Measurements from ENCODE around the gene PSPH. TPM values are rescaled to one million over a fixed set of nuclear protein-coding genes. Genes with fewer than 3 reads are reported as not detected.
"Not testable (repeated sequence)": the region's sequence is repeated elsewhere in the genome, so short reads cannot be mapped to it uniquely, and the experiment has no call there.

The PSPH gene
- total RNA-seq, result 28.9 TPM

GRCh38 chr7:56051339-56052191 is at the start of gene PSPH, which contains the start of gene CCT6A:
PSPH (minus strand) TSS chr7:56051444; CDS start chr7:56021212, 30,232 bp downstream.
CCT6A (plus strand) TSS chr7:56051765; CDS start chr7:56051849, 84 bp downstream.
- no peak for FAIRE-seq
- peak; percentile 97 to 98 for DNase-seq (ENCODE audit: low spot score in 2 of 2)

- DNase-seq (ENCODE audit: low spot score in 2 of 2) (no peak), FAIRE-seq (no peak)
These were observed 48.4 kb upstream of the PSPH start for GRCh38 chr7:56099653-56100052.

GRCh38 chr7:56098187-56099008 is 47.2 kb upstream of the PSPH start:
- not testable (repeated sequence) for DNase-seq (ENCODE audit: low spot score in 2 of 2); FAIRE-seq

- FAIRE-seq (no peak), DNase-seq (ENCODE audit: low spot score in 2 of 2) (no peak)
These were observed 46.5 kb upstream of the PSPH start for GRCh38 chr7:56097700-56098099.

DNA sequence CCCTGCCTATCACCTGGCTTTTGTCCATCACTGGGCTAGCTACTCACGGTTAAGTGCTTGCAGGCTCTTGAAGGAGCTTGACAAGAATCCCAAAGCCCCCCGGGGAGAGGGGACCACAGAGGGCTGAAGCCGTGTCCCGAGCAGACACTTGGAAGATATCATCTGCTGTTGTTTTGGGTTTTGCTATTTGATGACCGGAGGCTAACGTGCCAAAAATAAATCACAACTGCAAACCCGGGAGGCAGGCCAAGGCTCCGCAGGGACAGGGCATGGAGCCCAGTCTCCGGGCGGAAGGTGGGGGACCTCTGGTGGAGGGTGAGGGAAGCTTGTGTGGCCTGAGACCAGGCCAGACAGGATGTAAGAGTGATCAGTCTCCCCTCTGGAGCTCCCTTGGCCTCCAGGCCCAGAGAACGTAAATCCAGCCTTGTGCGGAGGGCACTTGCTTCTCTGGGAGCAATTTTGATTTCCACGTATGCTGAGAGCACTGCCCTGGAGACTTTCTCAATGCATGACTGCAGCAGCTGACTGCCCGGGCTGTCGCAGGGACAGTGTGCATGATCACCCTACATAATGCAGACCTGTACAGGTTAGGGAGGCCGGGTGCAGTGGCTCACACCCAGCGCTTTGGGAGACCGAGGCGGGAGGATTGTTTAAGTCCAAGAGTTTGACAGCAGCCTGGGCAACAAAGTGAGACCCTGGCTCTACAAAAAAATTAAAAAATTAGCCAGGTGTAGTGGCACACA is 41.7 kb upstream of the PSPH start, which contains the start of gene PHKG1:
TSS of gene PHKG1 (minus strand) at position 164 of the 743 bp plus-strand sequence. CDS start 4,011 bp downstream, outside the sequence.
- FAIRE-seq (no peak), DNase-seq (ENCODE audit: low spot score in 2 of 2) (peak; percentile 51 to 72)

DNA sequence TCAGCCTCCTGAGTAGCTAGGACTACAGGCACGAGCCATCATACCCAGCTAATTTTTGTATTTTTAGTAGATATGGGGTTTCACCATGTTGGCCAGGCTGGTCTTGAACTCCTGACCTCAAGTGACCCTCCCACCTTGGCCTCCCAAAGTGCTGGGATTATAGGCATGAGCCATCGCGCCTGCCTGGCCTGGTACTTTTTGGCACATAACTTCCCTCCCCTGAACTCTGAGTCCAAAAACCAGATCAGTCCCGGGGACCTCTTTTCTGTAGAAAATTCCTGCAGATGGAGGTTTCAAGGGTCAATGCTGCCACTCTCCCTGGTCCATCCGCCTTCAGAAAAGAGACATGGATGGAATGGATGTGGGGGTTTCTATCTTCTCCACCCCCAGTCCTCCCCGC is 41.1 kb upstream of the PSPH start:
- FAIRE-seq; DNase-seq (ENCODE audit: low spot score in 2 of 2): not testable (repeated sequence)

GRCh38 chr7:56091591-56091990 is 40.3 kb upstream of the PSPH start:
- DNase-seq (ENCODE audit: low spot score in 2 of 2) (no peak), FAIRE-seq (no peak)

GRCh38 chr7:56087445-56087844 is 36.2 kb upstream of the PSPH start:
- DNase-seq (ENCODE audit: low spot score in 2 of 2), result no peak
- FAIRE-seq, result no peak

DNA sequence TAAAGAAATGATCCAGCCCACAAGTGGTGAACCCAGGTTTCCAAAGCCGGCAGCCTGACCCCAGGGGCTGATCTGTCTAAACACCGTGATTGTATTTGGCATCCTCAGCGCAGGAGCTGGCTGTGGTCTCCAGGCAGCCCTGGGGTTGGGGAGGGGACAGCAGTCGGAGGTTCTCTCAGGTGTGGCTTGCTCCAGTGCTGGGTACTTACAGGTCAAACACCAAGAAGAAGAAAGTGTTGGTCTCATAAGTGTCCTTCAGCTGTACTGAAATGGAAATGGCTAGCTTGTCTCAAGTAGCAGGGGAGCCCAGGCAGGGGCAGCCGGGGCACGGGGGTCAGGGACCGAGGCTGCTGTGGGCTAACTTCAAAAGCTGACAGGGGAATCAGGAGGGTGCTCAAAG is 35.5 kb upstream of the PSPH start:
- DNase-seq (ENCODE audit: low spot score in 2 of 2) (no peak), FAIRE-seq (no peak)

DNA sequence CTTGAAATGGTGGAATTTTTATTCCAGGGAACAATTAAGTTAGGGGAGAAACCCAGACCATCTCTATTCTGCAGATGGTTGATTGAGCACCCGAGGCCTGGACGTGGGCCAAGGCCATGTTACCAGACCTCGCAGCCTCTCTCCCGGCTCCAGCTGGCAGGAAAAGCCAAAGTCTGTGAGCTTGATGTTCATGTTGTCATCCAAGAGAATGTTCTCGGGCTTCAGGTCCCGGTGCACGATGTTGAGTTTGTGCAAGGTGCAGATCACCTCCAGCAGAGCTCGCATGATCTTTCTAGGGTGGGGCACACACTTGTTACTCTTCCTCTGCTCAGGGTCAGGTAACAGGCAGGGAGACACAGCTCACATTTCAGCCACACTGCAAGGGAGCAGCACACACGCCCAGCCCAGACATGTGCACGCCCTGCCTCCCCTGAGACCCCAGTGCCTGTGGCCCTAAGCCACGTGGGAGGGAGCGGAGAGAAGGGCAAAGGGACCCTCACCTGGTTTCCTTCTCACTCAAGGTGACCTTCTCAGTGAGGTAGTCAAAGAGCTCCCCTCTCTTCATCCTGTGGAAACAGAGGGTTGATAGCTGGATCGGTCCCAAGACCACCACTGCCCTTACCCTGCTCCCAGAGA is 32.0 kb upstream of the PSPH start:
- FAIRE-seq (no peak), DNase-seq (ENCODE audit: low spot score in 2 of 2) (no peak)

- no peak for DNase-seq (ENCODE audit: low spot score in 2 of 2)
- no peak for FAIRE-seq
These were observed 30.5 kb upstream of the PSPH start for GRCh38 chr7:56081626-56082340.

DNA sequence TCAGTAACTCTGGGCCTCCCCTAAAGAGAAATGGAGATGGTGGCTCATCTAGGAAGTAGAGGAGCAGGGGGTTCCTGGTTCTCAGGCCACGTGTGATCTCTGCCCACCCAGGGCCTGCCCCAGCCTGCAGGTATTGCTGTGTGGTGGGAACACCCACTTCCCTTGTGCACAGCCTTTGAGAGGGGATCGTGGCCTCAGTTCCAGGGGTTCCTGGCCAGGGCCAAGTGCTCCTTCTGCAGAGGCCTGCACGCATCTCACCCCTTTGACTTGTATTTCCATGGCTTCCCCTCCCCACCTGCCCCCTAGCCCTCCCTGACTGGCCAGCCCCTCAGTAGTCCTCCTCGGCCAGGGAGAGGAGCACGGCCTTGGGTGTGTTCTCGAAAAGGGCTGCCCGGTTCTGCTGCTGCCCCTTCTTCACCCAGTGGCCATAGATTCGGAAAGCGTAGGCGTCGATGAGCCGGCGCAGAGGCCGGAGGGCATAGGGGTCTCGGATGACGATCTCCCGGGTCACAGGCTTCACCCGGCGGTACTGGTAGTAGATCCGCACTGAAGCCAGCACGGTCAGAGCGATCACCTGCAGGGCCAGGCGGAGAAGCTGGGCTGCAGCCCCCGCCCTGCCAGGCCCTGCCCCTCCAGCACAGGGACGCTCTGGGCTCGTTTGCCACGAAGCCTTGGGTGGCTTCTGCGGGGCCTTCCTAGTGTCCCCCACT is 29.6 kb upstream of the PSPH start:
- not testable (repeated sequence) for DNase-seq (ENCODE audit: low spot score in 2 of 2); FAIRE-seq

GRCh38 chr7:56079450-56080185 is 28.4 kb upstream of the PSPH start:
- no peak for FAIRE-seq
- DNase-seq (ENCODE audit: low spot score in 2 of 2), result peak; percentile 47 to 67

DNA sequence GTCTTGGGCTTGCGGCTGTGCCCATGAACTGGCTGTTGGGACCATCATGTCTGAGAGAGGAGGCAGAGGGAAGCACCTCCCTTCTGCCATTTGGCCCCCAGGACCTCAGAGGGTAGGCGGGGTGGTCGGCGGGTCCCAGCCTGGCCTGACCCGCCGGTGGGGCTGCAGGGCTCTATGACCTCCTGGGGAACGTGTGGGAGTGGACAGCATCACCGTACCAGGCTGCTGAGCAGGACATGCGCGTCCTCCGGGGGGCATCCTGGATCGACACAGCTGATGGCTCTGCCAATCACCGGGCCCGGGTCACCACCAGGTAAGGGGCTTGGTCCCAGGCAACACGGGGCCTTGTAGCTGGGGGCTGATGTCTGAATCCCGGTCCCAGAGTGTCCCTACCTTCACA is 27.0 kb upstream of the PSPH start:
- FAIRE-seq (no peak), DNase-seq (ENCODE audit: low spot score in 2 of 2) (no peak)

DNA sequence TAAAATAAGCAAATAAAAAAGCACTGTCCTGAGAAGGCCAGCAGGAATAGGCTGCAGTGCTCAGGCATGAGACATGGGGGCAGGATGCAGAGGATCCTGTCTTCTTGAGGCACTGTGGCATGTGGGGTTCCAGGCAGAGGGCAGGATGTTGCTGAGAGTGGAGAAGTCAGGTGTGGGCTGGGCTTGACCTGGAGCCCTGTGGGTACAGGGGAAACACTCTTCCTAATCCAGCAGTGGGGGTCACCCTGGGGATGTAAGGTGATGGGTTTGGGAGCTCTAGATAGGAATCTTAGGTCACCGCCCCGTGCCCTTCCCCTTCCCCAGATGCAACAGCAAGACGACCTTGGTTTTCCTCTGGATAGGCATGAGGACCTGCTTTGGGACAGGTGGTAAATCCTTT is 26.4 kb upstream of the PSPH start:
- DNase-seq (ENCODE audit: low spot score in 2 of 2) (no peak), FAIRE-seq (no peak)

DNA sequence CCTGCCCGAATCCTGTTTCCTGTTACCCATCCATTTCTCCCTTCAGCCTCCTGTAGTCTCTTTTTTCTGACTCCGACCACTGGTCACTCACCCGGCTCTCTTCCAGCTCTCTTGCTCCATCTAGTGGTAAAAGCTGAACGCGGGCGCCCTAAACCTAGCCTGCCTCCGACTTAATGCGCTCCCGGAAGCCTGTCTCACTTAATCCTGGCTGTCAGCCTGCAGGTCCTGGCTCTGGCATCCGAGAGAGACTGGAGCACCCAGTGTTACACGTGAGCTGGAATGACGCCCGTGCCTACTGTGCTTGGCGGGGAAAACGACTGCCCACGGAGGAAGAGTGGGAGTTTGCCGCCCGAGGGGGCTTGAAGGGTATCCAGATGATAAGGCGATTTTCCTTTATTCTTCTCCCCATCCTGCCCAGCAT is 23.1 kb upstream of the PSPH start:
- DNase-seq (ENCODE audit: low spot score in 2 of 2), result peak; percentile 43 to 62
- no peak for FAIRE-seq

DNA sequence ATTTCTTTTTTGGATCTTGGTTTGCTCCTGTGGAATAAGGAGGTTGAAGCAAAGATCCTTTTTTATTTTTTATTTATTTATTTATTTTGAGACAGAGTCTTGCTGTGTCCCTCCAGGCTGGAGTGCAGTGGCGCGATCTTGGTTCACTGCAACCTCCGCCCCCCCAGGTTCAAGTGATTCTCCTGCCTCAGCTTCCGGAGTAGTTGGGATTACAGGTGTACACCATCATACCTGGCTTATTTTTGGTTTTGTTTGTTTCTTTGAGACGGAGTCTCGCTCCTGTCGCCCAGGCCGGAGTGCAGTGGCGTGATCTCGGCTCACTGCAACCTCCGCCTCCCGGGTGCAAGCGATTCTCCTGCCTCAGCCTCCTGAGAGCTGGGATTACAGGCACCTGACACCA is 15.1 kb upstream of the PSPH start:
- not testable (repeated sequence) for FAIRE-seq; DNase-seq (ENCODE audit: low spot score in 2 of 2)

Data from frontal cortex (tissue), 4 donors.